Transverse colon (tissue), 4 donors: ENCODE measurements around the gene NUCB1.

Source experiments
- EP300 ChIP-seq: sonication (generic); formaldehyde crosslinking; IDR thresholded peaks from one replicate; pipeline ENCODE4 v1.6.1; 2017; ENCODE audit warnings: antibody characterized with exemption, low read depth
- POLR2A ChIP-seq: fragments of 450-650 bp; IDR thresholded peaks from one replicate; pipeline ENCODE4 v1.6.1; 2016; ENCODE audit warnings: antibody characterized with exemption, mild to moderate bottlenecking, moderate library complexity
- POLR2AphosphoS5 ChIP-seq, 3 donors: sonication (generic); formaldehyde crosslinking; IDR thresholded peaks; one replicate each; pipeline ENCODE4 v1.6.1; 2016; ENCODE audit warnings: antibody characterized with exemption in 3 of 3
- TF ChIP-seq, protein P1 (sequence below), 5 experiments: fragments of 200-600 bp in 3 of 5; fragments of 450-650 bp in 2 of 5; sonication (generic) in 3 of 5; IDR thresholded peaks; 1 replicate in 2 of 5; 2 replicates in 3 of 5; pipeline ENCODE4 v1.5.1; 2016 to 2017; ENCODE audit warnings: antibody characterized with exemption in 5 of 5, inconsistent platforms in 3 of 5, mild to moderate bottlenecking in 2 of 5, moderate library complexity in 1 of 5

GRCh38 chr19:48945415-48945814 lies 45.3 kb downstream of the NUCB1 start:
- TF ChIP-seq, protein P1, sequence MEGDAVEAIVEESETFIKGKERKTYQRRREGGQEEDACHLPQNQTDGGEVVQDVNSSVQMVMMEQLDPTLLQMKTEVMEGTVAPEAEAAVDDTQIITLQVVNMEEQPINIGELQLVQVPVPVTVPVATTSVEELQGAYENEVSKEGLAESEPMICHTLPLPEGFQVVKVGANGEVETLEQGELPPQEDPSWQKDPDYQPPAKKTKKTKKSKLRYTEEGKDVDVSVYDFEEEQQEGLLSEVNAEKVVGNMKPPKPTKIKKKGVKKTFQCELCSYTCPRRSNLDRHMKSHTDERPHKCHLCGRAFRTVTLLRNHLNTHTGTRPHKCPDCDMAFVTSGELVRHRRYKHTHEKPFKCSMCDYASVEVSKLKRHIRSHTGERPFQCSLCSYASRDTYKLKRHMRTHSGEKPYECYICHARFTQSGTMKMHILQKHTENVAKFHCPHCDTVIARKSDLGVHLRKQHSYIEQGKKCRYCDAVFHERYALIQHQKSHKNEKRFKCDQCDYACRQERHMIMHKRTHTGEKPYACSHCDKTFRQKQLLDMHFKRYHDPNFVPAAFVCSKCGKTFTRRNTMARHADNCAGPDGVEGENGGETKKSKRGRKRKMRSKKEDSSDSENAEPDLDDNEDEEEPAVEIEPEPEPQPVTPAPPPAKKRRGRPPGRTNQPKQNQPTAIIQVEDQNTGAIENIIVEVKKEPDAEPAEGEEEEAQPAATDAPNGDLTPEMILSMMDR (IDR thresholded peaks at IDR 0.05): no peak
- TF ChIP-seq POLR2A: no peak
- no peak for TF ChIP-seq POLR2AphosphoS5 (IDR thresholded peaks at IDR 0.05)
- no peak for TF ChIP-seq EP300
